Psoas muscle (tissue), 8 donors: ENCODE data around the gene SMIM29. TPM values are rescaled to one million over a fixed set of nuclear protein-coding genes. Genes with fewer than 3 reads are reported as not detected.
A peak's percentile ranks its signal among the peaks of the same experiment; 100 is the strongest.

Source experiments
- ATAC-seq, 4 donors: fragments of 200-7000 bp; cut with Tn5 transposase; one replicate each; pipeline ENCODE4 v1.9.1; 2020; ENCODE audit warnings: moderate library complexity in 3 of 4, mild to moderate bottlenecking in 2 of 4
- DNase-seq, 2 donors: peaks; one replicate each; pipeline ENCODE4 v3.0.0-alpha.2; 2020
- H3K27ac ChIP-seq: fragments of 200-600 bp; one replicate; pipeline ENCODE4 v1.8.0; 2022
- H3K27me3 ChIP-seq, 3 donors: fragments of 200-600 bp in 1 of 3; one replicate each; pipeline versions ENCODE4 v1.6.1 to v1.8.0; 2013 to 2022; ENCODE audit warnings: low read length in 2 of 3, mild to moderate bottlenecking in 2 of 3, moderate library complexity in 1 of 3; ENCODE audit not compliant: insufficient read depth in 3 of 3
- H3K36me3 ChIP-seq, 2 donors: fragments of 200-600 bp in 1 of 2; one replicate each; pipeline versions ENCODE4 v1.6.1 to v1.8.0; 2013 to 2022; ENCODE audit warnings: low read depth in 1 of 2, mild to moderate bottlenecking in 1 of 2, moderate library complexity in 1 of 2; ENCODE audit not compliant: insufficient read depth in 1 of 2
- H3K4me1 ChIP-seq: fragments of 200-600 bp; one replicate; pipeline ENCODE4 v1.8.0; 2022
- H3K4me3 ChIP-seq: fragments of 200-600 bp; one replicate; pipeline ENCODE4 v1.8.0; 2022; ENCODE audit warnings: mild to moderate bottlenecking
- H3K9me3 ChIP-seq: fragments of 200-600 bp; one replicate; pipeline ENCODE4 v1.8.0; 2022
- WGBS, 3 donors: extraction: QIAGEN DNeasy Blood & Tissue Kit; methylation state at CpG; one replicate each; pipeline versions ENCODE4 v1.1.6 to v1.1.7; 2013; 5-methylcytosine and 5-hydroxymethylcytosine counted together
- intact Hi-C, 2 donors: fragments of 100-400 bp; cut with DNase I; formaldehyde crosslinking; loops; one replicate each; pipeline versions ENCODE4 v1.11.0 to v1.14.2; 2022
- polyA plus RNA-seq, 3 donors: library from polyadenylated mRNA; stranded (reverse); fragments of 200-250 nt; gene quantifications; one replicate each; pipeline ENCODE4 v1.2.3, GENCODE V29; 2013
- total RNA-seq, 4 donors: library from RNA; stranded (reverse); fragmentation: NEBNext Ultra II Directional in 2 of 4; extraction: Animal tissue kit (Norgen Biotek cat#: 25700) in 2 of 4; gene quantifications; one replicate each; pipeline versions ENCODE4 v1.2.1 to v1.2.4, GENCODE V29; 2021 to 2023
- TF ChIP-seq, protein P1 (sequence below): fragments of 200-600 bp; IDR thresholded peaks from one replicate; pipeline ENCODE4 v1.8.0; 2022; ENCODE audit warnings: antibody characterized with exemption
- donor health status: healthy with polysubstance abuse.
- donor health status: DM: no; HTN: no; CAD: no; lungs with moderate emphysema.
- donor health status: Bipolar disorder and iron deficiency.
- donor health status: healthy.
- donor health status: DM: yes; HTN: yes; CAD: no.
- donor health status: DM: no; HTN: no; CAD: no.
- donor health status: DM: no; HTN: no; CAD: no.
- donor health status: DM: yes; HTN: yes; CAD: no.

Gene SMIM29
- total and polyA plus RNA-seq, 7 donors: 14.4 to 100 (median 37.8) TPM

DNA sequence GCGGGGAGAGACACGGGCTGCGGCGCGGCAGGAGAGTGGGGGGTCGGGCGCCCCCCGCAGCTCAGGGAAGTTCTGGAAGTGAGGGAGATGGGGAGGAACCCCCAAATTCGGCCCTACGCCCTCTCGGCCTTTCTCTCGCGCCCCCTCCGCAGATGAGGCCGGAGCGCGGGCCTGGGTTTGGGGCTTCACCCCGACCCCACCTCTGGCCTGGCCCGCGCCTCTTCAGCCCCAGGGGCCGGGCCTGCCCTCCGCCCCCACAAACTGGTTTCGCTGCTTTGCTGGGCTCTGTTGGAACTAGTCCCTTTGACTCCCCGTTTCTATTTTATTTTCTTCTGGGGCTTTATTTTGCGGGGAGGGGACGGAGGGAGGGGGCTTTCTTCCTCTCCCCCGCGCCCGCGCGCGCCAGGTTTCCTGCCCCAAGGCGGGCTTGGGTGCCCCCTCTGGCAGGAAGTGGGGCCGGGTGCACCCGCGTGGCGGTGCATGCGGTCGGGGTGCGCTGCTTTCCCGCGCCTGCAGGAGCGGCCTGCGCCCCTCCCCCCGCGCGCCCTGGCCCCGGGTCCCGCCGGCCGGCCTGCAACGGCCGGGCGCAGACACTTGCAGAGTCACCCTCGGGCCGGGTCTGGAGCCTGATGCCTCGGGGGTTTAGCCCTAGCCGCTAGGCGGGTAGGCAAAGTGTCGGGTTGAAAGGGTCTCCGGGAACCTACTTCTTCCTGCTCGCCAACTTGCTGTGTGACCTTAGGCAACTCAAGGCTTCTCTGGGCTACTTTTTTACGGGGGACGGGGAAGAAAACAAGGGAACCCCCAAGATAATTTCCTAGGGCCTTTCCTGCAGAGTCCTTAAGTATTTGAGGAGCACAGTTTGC, 10.9 kb downstream of the SMIM29 start:
- H3K27me3 ChIP-seq: no peaks in the 10 kb centered on the region
- peaks cover 0 to 27% of the 10 kb centered on the region in 2 donors for H3K36me3 ChIP-seq
- H3K4me1 ChIP-seq: peaks cover 2% of the 10 kb centered on the region
- peak; percentile 55 to 67 for DNase-seq
- peak overlapping the region; percentile 76 for H3K27ac ChIP-seq
- peak overlapping the region; percentile 91 for H3K4me3 ChIP-seq
- intact Hi-C loops: loop anchor here (5.0 kb wide), 1 partner anchor 41 kb away; no protein-coding TSS in a partner anchor
- WGBS, 3 donors: 6 to 11% (median 9%) methylated on average over 35 to 64 of the region's 64 CpGs
- no peaks in the 10 kb centered on the region for H3K9me3 ChIP-seq
- ATAC-seq: peak; percentile 7 to 46 (median 26)
- TF ChIP-seq, protein P1, sequence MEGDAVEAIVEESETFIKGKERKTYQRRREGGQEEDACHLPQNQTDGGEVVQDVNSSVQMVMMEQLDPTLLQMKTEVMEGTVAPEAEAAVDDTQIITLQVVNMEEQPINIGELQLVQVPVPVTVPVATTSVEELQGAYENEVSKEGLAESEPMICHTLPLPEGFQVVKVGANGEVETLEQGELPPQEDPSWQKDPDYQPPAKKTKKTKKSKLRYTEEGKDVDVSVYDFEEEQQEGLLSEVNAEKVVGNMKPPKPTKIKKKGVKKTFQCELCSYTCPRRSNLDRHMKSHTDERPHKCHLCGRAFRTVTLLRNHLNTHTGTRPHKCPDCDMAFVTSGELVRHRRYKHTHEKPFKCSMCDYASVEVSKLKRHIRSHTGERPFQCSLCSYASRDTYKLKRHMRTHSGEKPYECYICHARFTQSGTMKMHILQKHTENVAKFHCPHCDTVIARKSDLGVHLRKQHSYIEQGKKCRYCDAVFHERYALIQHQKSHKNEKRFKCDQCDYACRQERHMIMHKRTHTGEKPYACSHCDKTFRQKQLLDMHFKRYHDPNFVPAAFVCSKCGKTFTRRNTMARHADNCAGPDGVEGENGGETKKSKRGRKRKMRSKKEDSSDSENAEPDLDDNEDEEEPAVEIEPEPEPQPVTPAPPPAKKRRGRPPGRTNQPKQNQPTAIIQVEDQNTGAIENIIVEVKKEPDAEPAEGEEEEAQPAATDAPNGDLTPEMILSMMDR: peak; percentile 21

DNA sequence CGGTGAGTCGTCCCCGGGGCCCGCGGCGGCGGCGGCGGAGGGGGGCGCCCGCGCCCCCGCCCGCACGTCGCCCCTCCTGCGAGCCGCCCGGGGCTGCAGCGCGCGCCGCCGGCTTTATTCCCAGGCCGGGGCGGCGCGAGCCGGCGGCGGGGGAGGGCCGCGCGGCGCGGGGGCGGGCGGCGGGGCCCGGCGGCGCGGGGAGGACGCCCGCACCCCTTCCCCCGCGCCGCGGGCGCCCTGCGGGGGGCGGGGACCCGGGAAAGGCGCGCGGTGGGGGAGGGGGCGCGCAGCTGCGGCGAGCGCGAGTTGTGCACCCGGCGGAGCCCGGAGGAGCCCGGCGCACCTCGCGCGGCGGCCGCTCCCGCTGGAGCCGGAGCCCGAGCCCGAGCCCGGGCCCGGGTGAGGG, 11.5 kb downstream of the SMIM29 start:
- peak in 3 of 4 donors; percentile 23 to 35 (median 28) for ATAC-seq
- peak overlapping the region; percentile 96 for H3K27ac ChIP-seq
- WGBS, 3 donors: 1 to 3% (median 1%) methylated on average over 13 to 77 of the region's 78 CpGs

DNA sequence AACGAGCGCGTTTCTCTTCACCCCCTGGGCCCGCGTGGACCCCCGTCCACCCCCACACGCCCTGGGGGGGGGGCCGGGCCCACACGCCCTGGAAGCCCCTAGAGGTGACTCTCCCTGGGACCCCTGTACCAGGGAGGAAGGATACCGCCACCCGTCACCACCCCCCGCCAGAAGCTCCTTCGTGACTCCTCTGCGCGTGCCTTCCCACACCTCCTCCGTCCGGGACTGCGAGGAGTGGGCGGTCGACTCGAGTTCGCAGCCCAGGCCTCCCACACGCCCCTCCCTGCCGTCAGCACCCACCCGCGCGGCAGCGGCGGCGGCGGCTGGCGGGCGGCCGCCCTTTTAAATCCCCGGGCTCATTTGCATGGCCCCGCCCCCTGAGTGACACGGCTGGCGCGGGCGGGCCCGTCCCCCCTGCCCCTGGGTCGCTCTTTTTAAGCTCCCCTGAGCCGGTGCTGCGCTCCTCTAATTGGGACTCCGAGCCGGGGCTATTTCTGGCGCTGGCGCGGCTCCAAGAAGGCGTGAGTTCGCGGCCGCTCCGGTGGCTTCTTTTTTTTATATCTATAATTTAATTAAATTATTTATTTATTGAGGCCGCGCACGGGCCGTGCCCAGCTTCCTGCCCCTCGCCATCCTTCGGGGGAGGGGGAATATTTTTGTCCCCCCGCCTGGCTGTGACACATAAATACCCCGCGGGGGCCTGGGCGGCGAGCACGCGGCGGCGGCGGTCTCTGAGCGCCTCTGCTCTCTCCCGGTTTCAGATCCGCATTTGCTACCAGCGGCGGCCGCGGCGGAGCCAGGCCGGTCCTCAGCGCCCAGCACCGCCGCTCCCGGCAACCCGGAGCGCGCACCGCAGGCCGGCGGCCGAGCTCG, 12.1 kb downstream of the SMIM29 start, which contains the start of gene HMGA1:
Gene HMGA1, plus strand, starts transcription at position 431 of the 873 bp plus-strand sequence. CDS start 3,908 bp downstream, outside the sequence.
- no peaks in the 10 kb centered on the region for H3K9me3 ChIP-seq
- H3K27ac ChIP-seq: peak within 1 kb of the TSS; percentile 96
- no peaks in the 10 kb centered on the region for H3K27me3 ChIP-seq
- 3 to 5% (median 5%) methylated on average over 65 to 91 of the region's 91 CpGs for WGBS, 3 donors
- TF ChIP-seq, protein P1: no peak
- ATAC-seq (peak; percentile 93 to 96 (median 95)), DNase-seq (peak; percentile 91 to 95)
- no peaks in the 10 kb centered on the region for H3K4me1 ChIP-seq
- H3K36me3 ChIP-seq: peaks cover 0 to 14% of the 10 kb centered on the region in 2 donors
- peak within 1 kb of the TSS; percentile 91 for H3K4me3 ChIP-seq
- intact Hi-C loops: loop anchor here (5.0 kb wide), 1 partner anchor 39 kb away; no protein-coding TSS in a partner anchor

More for the DNA sequence above, 11.5 kb downstream of the SMIM29 start:
- Histone ChIP-seq H3K4me3 (peak overlapping the region; percentile 91), H3K4me1 (no peaks in the 10 kb centered on the region), H3K27me3 (no peaks in the 10 kb centered on the region), H3K36me3 (peaks cover 0 to 20% of the 10 kb centered on the region in 2 donors), H3K9me3 (no peaks in the 10 kb centered on the region)
- intact Hi-C loops: loop anchor here (5.0 kb wide), 1 partner anchor 40 kb away; no protein-coding TSS in a partner anchor
- peak in 1 of 2 donors; percentile 64 for DNase-seq
- TF ChIP-seq, protein P1: no peak

DNA sequence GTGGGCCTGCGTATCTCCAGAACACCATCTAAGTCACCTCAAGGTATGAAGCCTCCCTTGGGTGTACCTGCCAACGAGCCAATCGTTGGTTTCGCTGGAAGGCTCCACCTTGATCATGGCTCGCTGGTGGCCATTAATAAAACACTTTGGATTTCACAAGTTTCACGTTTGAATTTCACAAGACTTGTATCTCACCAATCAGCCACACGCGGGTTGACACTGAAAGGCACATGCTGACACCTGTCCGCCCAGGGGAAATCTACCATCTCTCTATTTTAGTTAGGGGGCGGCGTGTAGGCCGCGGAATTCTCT, 12.7 kb downstream of the SMIM29 start:
- intact Hi-C loops: loop anchor here (5.0 kb wide), 1 partner anchor 39 kb away; no protein-coding TSS in a partner anchor
- TF ChIP-seq, protein P1: no peak

More for the DNA sequence above, 12.7 kb downstream of the SMIM29 start:
- Histone ChIP-seq H3K4me1 (no peaks in the 10 kb centered on the region), H3K9me3 (no peaks in the 10 kb centered on the region), H3K36me3 (peaks cover 0 to 8% of the 10 kb centered on the region in 2 donors), H3K27ac (peak overlapping the region; percentile 96), H3K4me3 (peak overlapping the region; percentile 85), H3K27me3 (no peaks in the 10 kb centered on the region)
- WGBS, 3 donors: 55 to 61% (median 55%) methylated on average over 13 of the region's 13 CpGs
- DNase-seq (no peak), ATAC-seq (peak in 1 of 4 donors; percentile 3)
